ENCODE results near the gene ATXN7L1. TPM values are rescaled to one million over a fixed set of nuclear protein-coding genes. Genes with fewer than 3 reads are reported as not detected.

Gene ATXN7L1
- total and polyA plus RNA-seq, 2 of the 4 experiments (the other 2 are of a cell fraction) = 3.5 to 4.3 TPM

DNA sequence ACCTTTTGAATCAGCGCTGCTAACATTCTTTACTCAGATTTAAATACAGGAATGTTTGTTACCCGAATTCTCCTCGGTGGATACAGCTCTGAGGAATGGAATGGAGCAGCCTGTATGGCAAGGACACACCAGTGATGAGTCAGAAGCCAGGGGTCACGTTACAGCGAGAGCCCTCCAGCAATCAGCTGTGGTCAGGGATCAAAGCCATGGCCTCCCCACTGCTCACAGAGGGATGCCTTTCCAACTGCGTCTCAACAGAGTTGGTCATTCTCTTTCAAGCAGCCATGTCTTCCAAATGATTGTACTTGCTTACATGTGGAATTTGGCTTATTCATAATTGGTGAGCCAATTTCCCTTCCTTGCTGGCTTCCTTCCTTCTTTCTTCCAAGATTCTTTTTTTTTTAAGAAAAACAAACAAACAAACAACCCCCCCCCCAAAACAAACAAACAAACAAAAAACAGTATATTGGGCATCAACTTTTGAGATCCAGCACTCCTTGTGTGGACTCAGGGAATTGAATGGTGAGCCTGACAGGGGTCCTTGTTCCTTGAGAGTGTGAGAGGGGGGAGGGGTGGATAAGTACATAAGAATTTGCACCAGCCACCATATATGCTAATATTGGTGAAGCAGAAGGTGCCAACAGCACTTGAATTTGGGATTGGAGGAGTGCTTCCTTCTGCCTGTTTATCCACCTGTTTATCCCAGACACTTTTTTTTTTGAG is 100.2 kb downstream of the ATXN7L1 start:
- Histone ChIP-seq H2AFZ (replicated peaks; ENCODE audit: low read length, poor library complexity) (peak overlapping the region; percentile 53), H4K5ac (ENCODE audit: low read depth, low read length) (no peak overlapping the region), H2BK5ac (ENCODE audit: low read depth, low read length, poor library complexity, severe bottlenecking) (peak overlapping the region; percentile 67), H2AK5ac (ENCODE audit: low read depth, low read length) (peak overlapping the region; percentile 55), H2AK9ac (replicated peaks; ENCODE audit: low read depth, low read length, poor library complexity) (peak overlapping the region; percentile 57), H3K27me3 (ENCODE audit: control insufficient read depth, insufficient read depth, low read length) (no peaks in the 10 kb centered on the region), H3K4me1 (ENCODE audit: control insufficient read depth, insufficient read depth, low read length) (peaks cover 22% of the 10 kb centered on the region), H3K14ac (replicated peaks; ENCODE audit: low read depth, low read length) (peak overlapping the region; percentile 64; the same call in 1 of the 2 replicates), H3K56ac (ENCODE audit: extremely low read depth, insufficient read depth, low read length) (no peak overlapping the region), H3K9me3 (ENCODE audit: control insufficient read depth, insufficient read depth, low read length) (no peaks in the 10 kb centered on the region), H3K4me2 (ENCODE audit: low read depth, low read length) (no peak overlapping the region), H3K23ac (ENCODE audit: low read depth, low read length) (peak overlapping the region; percentile 20; the same call in 1 of the 2 replicates), H3K79me1 (ENCODE audit: low read depth in 1 of 2, low read length in 2 of 2) (peaks cover 0 to 20% of the 10 kb centered on the region in 2 experiments; a peak in 2 of 4 replicates), H3K18ac (ENCODE audit: low read depth, low read length) (peak overlapping the region; percentile 10; the same call in 1 of the 2 replicates), H3K27ac (ENCODE audit: insufficient read depth, low read length) (peak overlapping the region; percentile 61), H2BK15ac (ENCODE audit: low read depth, low read length) (peak overlapping the region; percentile 90; the same call in 1 of the 3 replicates), H2BK120ac (ENCODE audit: low read depth, low read length) (peak overlapping the region; percentile 69), H4K91ac (ENCODE audit: insufficient read depth, low read depth, low read length) (peak overlapping the region; percentile 45; the same call in 1 of the 2 replicates), H3K9ac (ENCODE audit: low read depth, low read length) (no peak overlapping the region), H3K4me3 (ENCODE audit: insufficient read depth, low read depth, low read length) (no peak overlapping the region), H3K36me3 (ENCODE audit: control insufficient read depth, insufficient read depth, low read length) (0 out of 2 replicates have a peak, but pooled peaks cover 1% of the 10 kb centered on the region), H4K8ac (ENCODE audit: low read depth in 2 of 2, low read length in 2 of 2) (peak overlapping the region in 1 of 2 experiments; percentile 64; a peak in 3 of 4 replicates), H3K9me1 (ENCODE audit: insufficient read depth, low read length) (peaks cover 23% of the 10 kb centered on the region; the same call in 1 of the 2 replicates), H2BK20ac (ENCODE audit: low read depth, low read length) (peak overlapping the region; percentile 75), H4K20me1 (ENCODE audit: insufficient read depth, low read length) (no peaks in the 10 kb centered on the region; the same call in 1 of the 2 replicates), H3K4ac (ENCODE audit: low read depth, low read length) (peak overlapping the region; percentile 70)
- in situ Hi-C loops (cut with MboI; ENCODE audit: low sequenced_read_pairs) = no loop called here
- DNase-seq (peak; percentile 100), ATAC-seq (ENCODE audit: low read depth) (peak; percentile 99)
- dilution Hi-C loops (cut with HindIII; ENCODE audit: low sequenced_read_pairs, unreplicated experiment) = no loop called here
- no TSS peak for BruUV-seq (replicated peaks)
- ChIA-PET CTCF (interaction anchor here (1.1 kb wide), 1 partner anchor 12 kb away, joined by 4 read pairs; no protein-coding TSS in a partner anchor), POLR2A (ENCODE audit: unreplicated experiment) (no interaction called here)
- WGBS, 2 experiments (ENCODE audit: extremely low coverage in 2 of 2, insufficient read length in 1 of 2) = no CpG with 5 or more reads among the region's 6 CpGs
- intact Hi-C loops (cut with micrococcal nuclease) = loop anchor here (1.0 to 5.0 kb wide), 5 partner anchors 19 to 263 kb away; partner anchors contain the start of gene ATXN7L1
- TF ChIP-seq POLR2A (IDR thresholded peaks at IDR 0.05; ENCODE audit: low read depth, low read length) = no peak
- TF ChIP-seq, protein P1, sequence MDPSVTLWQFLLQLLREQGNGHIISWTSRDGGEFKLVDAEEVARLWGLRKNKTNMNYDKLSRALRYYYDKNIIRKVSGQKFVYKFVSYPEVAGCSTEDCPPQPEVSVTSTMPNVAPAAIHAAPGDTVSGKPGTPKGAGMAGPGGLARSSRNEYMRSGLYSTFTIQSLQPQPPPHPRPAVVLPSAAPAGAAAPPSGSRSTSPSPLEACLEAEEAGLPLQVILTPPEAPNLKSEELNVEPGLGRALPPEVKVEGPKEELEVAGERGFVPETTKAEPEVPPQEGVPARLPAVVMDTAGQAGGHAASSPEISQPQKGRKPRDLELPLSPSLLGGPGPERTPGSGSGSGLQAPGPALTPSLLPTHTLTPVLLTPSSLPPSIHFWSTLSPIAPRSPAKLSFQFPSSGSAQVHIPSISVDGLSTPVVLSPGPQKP (IDR thresholded peaks at IDR 0.05; ENCODE audit: borderline replicate concordance, low read depth, low read length) = no peak
- peak; percentile 97 for TF ChIP-seq FOS (IDR thresholded peaks at IDR 0.05; ENCODE audit: low read depth, low read length)
- no peak; the same call in 1 of the 2 replicates for TF ChIP-seq NFE2L2 (IDR thresholded peaks at IDR 0.05; ENCODE audit: low read depth, low read length)
- peak; percentile 96 for TF ChIP-seq RCOR1 (IDR thresholded peaks at IDR 0.05; ENCODE audit: insufficient replicate concordance, low read length)
- TF ChIP-seq, protein P2, sequence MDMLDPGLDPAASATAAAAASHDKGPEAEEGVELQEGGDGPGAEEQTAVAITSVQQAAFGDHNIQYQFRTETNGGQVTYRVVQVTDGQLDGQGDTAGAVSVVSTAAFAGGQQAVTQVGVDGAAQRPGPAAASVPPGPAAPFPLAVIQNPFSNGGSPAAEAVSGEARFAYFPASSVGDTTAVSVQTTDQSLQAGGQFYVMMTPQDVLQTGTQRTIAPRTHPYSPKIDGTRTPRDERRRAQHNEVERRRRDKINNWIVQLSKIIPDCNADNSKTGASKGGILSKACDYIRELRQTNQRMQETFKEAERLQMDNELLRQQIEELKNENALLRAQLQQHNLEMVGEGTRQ (IDR thresholded peaks at IDR 0.05; ENCODE audit: low read depth, low read length) = peak; percentile 38; the same call in 1 of the 2 replicates
- TF ChIP-seq RAD21 (IDR thresholded peaks at IDR 0.05; ENCODE audit: low read length) = no peak; the same call in 1 of the 2 replicates
- TF ChIP-seq SMC3 (IDR thresholded peaks at IDR 0.05; ENCODE audit: low read depth, low read length) = no peak
- TF ChIP-seq CEBPB (IDR thresholded peaks at IDR 0.05; ENCODE audit: low read depth, low read length) = peak; percentile 75
- TF ChIP-seq MXI1 (IDR thresholded peaks at IDR 0.05; ENCODE audit: borderline replicate concordance, low read depth, low read length) = 0 out of 2 replicates have a peak, but pooled peaks have one; percentile 13
- TF ChIP-seq RFX5 (IDR thresholded peaks at IDR 0.05; ENCODE audit: low read depth, low read length) = no peak
- TF ChIP-seq CHD1 (IDR thresholded peaks at IDR 0.05; ENCODE audit: low read depth, low read length) = 0 out of 2 replicates have a peak, but pooled peaks have one; percentile 43
- peak; percentile 59 for TF ChIP-seq MAFK (IDR thresholded peaks at IDR 0.05; ENCODE audit: low read depth, low read length)
- TF ChIP-seq MAZ (IDR thresholded peaks at IDR 0.05; ENCODE audit: borderline replicate concordance, low read depth, low read length) = peak; percentile 79
- peak; percentile 94 for TF ChIP-seq BHLHE40 (IDR thresholded peaks at IDR 0.05; ENCODE audit: low read depth, low read length)

Data from IMR-90 (cell line).